SH-SY5Y (cell line): ENCODE results near the gene STIP1.

Experiments used
- GATA2 ChIP-seq: IDR thresholded peaks from 2 replicates; pipeline ENCODE4 v1.6.1; 2011; ENCODE audit warnings: mild to moderate bottlenecking, low read depth, low read length
- GATA3 ChIP-seq: IDR thresholded peaks from 2 replicates; pipeline ENCODE4 v1.6.1; 2011; ENCODE audit warnings: low read depth, mild to moderate bottlenecking, low read length, moderate library complexity

Gene STIP1

DNA sequence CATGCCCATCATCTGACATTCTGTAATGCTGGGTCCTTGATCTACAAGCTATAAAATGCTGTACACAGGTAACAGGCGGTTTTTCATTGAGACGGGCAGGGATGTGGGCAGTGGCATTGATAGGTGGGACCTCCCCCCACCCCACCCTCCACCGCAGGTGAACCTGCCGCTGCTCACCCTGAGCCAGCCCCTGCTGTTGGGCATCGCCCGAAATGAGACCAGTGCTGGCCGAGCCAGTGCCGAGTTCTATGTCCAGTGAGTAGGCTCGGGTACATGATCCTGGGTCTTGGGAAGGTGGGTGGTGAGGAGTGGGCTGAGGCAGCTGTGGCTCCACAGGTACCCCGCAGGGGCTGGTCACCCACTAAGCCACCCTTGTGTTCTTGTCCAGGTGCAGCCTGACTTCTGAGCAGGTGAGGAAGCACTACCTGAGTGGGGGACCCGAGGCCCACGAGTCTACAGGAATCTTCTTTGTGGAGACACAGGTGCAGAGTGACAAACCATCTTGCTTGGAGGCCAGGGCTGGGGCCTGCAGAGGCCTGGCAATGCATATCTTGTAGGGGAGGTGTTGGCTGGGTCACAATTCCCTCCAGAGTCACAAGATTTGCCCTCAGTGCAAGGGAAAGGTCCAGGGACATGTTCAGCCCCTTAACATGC lies 43.2 kb downstream of the STIP1 start:
- TF ChIP-seq GATA2 (no peak), GATA3 (no peak)

DNA sequence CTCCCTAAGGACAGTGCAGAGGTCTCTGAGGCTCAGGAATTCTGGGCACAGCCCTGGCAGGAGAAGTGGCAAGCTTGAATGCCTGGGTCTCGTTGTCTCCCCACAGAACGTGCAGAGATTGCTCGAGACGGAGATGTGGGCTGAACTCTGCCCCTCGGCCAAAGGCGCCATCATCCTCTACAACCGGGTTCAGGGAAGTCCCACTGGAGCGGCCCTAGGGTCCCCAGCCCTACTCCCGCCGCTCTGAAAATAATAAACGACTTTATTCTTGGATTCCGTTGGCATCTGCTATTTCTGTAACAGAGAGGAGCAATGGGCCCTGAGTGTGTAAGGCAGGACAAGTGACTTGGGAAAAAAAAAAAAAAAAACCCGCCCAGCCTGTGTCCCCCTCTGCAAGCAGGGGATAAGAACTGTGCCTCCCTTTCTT lies 43.8 kb downstream of the STIP1 start:
- TF ChIP-seq GATA3 (no peak), GATA2 (no peak)

DNA sequence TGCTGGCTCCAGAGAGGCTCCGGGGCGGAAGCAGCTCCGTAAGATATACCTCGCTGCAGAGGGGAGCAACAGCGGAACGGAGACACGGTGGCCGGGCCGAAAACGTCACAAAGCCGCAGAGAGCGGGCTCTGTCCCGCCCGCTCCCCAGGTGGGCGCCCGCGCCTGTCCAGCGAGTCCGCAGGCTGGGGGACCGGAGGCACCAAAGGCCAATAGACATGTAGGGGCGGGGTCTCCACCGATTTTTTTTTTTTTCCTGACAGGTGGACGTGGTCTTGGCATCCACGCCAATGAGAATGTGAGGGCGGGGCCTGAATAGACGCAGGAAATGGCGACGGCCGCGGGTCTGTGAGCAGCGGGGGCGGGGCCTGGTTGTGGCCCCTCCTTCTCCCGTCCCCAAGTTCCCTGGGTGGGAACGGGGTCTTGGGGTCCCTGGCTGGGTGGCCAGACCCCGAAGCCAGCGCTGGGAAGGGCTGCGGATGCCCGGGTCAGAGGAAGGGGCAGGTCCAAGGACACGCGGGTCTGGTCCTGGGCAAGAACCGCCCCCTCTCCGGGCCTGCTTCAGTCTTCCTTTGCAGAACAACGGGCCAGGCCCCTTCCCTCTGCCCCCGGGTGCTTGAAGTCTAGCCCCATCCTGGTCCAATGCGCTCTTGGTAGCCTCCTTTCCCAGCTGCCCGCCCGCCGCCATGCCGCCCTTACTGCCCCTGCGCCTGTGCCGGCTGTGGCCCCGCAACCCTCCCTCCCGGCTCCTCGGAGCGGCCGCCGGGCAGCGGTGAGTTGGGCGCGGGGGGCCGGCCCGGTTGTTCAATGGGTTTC lies 44.4 kb downstream of the STIP1 start, which contains the start of gene DNAJC4:
TSS of gene DNAJC4 (plus strand) at position 378 of the 814 bp plus-strand sequence. CDS start at position 685, 307 bp downstream.
- TF ChIP-seq GATA2 (no peak), GATA3 (no peak)

DNA sequence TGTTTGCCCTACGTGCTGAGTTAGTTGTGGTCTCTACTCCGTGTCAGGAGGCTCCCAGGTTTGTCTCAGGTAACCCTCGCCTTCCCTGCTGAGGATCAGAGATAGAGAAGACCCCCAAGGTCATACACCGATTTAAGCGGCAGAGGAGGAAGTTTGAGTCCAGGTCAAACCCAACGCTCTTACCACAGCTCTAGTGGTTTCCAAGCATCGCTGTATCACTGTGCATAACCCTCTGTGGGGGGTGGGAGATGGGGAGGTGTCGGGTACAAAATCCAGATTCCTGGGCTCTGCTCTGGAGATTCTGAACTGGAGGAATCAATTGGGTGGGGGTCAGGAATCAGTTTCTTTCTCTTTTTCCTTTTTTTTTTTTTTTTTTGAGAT lies 45.0 kb downstream of the STIP1 start:
- no peak for TF ChIP-seq GATA3
- no peak for TF ChIP-seq GATA2

DNA sequence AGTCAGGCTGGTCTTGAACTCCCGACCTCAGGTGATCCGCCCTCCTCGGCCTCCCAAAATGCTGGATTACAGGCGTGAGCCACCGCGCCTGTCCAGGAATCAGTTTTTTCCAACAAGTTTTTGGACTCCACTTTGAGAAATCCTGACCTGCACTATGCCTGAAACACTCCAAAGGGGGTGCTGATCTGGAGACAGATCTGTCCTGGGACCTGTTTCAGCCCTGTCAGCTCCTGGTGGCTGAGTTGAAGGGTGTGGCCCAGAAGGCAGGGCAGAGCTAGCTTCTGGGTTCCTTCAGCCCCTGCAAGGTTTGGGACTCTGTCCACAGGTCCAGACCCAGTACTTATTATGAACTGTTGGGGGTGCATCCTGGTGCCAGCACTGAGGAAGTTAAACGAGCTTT lies 45.6 kb downstream of the STIP1 start:
- TF ChIP-seq GATA2 (no peak), GATA3 (no peak)

DNA sequence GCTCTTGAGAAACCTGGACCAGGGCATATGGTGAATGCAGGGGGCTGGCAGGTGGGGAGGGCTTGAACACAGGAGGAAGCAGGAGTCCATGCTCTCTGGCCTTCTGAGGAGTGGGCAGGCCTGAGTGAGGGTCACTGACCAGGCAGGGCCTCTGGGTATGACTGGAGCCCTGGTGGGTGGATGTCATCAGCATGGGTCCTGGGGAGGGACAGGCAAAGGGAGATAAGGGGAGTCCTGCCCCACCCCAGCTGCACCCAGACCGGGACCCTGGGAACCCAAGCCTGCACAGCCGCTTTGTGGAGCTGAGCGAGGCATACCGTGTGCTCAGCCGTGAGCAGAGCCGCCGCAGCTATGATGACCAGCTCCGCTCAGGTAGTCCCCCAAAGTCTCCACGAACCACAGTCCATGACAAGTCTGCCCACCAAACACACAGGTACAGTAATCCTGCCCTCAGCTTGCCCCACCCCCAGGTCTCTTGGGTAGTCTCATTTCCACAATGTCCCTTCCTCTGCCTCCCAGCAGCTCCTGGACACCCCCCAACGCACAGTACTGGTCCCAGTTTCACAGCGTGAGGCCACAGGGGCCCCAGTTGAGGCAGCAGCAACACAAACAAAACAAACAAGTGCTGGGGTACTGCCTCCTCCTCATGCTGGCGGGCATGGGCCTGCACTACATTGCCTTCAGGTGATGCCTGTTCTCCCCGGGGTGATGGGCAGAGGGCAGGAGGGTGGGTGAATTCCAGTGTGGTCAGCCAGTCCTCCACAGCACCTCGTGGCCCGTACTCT lies 46.4 kb downstream of the STIP1 start:
- TF ChIP-seq GATA3 (no peak), GATA2 (no peak)

DNA sequence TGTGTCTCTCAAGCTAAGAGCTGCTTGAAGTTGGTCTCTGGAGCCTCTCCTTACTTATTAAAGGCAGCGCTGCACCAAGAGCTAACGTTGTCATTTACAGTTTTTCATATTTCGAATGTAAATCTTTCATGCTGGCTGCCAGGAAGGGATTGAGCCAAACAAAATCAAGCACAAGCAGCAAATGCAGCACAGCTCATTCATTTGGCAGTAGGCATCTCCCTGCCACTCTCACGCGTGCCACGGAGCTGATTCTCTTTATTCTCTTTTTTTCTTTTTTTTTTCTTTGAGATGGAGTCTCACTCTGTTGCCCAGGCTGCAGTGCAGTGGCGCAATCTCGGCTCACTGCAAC lies 47.0 kb downstream of the STIP1 start:
- TF ChIP-seq GATA2: no peak
- TF ChIP-seq GATA3: no peak

DNA sequence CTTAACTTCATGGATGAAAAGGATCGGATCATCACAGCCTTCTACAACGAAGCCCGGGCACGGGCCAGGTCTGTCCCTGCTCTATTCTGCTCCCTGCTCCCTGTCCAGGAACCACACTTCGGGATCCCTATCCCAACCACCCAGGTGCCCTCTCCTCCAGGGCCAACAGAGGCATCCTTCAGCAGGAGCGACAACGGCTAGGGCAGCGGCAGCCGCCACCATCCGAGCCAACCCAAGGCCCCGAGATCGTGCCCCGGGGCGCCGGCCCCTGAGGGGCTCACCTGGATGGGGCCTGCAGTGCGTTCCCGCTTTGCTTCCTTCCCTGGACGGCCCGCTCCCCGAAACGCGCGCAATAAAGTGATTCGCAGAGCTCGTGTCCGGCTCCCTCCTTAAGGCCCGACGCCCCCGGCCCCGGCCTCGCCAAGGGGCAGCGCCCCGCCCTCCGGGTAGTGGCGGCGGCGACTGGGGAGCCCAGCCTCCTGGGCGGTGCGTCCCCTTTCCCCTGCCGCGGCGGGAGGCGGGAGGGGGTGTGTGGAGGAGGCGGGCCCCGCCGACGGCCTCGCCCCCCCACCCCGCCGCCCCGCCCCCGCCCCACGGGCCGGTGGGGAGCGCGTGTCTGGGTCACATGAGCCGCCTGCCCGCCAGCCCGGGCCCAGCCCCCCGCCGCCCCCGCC lies 48.1 kb downstream of the STIP1 start, which contains the start of gene VEGFB:
TSS of gene VEGFB (plus strand) at position 672 of the 674 bp plus-strand sequence. CDS start 250 bp downstream, outside the sequence.
- TF ChIP-seq GATA3 (no peak), GATA2 (no peak)

DNA sequence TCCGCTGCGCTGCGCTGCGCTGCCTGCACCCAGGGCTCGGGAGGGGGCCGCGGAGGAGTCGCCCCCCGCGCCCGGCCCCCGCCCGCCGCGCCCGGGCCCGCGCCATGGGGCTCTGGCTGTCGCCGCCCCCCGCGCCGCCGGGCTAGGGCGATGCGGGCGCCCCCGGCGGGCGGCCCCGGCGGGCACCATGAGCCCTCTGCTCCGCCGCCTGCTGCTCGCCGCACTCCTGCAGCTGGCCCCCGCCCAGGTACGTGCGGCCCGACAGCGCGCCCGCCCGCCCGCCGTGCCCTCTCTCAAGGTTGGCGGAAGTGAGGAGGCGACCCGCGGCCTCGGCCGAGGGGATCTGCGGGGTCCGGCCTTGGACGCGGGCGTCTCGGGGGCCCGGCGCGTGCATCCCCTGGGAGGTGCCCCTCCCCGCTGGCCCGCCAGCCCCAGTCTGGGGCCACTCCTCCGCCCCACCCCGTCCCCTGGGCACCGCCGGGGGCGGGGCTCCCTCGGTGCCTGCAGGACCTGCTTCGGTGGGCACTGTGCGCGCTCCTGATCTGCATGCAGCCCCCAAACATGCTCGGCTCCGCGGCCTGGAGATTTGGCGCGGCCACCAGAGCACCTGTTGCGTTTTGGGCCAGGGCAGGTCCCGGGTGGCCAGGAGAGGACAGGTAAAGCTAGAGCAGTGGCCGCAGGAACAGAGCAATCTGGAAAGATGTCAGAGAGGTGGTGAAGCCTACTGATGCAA lies 48.8 kb downstream of the STIP1 start:
- TF ChIP-seq GATA3 (no peak), GATA2 (no peak)

DNA sequence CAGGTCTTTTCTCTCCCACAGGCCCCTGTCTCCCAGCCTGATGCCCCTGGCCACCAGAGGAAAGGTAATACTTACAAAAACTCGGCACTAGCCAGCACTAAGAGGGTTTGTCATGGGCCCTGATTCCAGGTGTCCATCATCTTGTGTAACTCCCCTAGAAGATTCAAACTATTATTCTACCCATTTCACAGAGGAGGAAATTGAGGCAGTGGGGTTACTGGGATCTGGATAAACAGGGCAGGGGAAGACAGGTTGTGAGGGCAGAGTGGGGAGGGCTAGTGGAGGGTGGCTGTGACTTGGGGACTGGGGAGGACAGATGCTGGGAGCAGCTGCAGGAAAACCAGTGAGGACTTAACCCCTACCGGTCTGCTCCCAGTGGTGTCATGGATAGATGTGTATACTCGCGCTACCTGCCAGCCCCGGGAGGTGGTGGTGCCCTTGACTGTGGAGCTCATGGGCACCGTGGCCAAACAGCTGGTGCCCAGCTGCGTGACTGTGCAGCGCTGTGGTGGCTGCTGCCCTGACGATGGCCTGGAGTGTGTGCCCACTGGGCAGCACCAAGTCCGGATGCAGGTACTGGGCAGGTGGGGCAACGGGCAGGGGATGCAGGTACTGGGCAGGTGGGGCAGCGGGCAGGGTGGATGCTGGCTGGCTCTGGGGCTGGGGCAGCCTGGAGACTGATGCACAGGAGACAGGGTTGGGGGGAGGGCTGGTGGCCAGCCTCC lies 49.6 kb downstream of the STIP1 start:
- TF ChIP-seq GATA3 (no peak), GATA2 (no peak)

DNA sequence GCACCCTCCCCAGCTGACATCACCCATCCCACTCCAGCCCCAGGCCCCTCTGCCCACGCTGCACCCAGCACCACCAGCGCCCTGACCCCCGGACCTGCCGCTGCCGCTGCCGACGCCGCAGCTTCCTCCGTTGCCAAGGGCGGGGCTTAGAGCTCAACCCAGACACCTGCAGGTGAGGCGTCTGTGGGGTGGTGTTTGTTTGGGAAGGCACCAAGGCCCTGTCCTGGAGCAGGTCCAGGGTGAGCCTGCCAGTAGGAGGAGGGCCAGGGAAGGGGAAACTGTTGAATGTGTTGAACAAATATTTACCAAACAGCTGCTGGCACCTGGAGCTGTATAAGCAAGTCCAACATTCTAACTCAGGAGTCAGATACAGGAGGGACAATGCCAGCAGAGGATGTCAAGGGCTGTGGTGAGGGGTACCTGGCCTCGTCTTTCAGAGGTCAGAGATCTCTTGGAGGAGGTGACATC lies 51.5 kb downstream of the STIP1 start:
- TF ChIP-seq GATA3 (no peak), GATA2 (no peak)

DNA sequence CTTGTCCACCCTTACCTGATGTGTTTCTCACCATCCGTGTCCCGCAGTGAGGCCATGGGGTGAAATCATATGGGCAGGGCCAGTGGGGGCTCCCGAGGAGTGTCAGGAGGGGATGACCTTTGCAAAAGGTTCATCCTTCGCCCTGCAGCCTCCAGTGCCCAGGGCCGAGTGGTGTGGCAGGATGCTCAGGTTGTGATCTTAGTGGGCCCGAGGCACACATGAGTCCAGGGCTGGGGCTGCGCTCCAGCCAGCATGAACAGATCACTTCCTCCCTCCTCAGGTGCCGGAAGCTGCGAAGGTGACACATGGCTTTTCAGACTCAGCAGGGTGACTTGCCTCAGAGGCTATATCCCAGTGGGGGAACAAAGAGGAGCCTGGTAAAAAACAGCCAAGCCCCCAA lies 52.1 kb downstream of the STIP1 start:
- no peak for TF ChIP-seq GATA2
- no peak for TF ChIP-seq GATA3
